Stimulated activated effector memory CD8-positive, alpha-beta T cell treated with anti-CD3 and anti-CD28 coated beads, Interleukin-12 subunit alpha, Interleukin-12 subunit beta, amount 100 ng/mL, for 72 hours (primary cell): ENCODE data around the gene RCAN3.
"Not testable (repeated sequence)": the region's sequence is repeated elsewhere in the genome, so short reads cannot be mapped to it uniquely, and the experiment has no call there.

Source experiments
- ATAC-seq: fragments of 150-1000 bp; cut with Tn5 transposase; 2 replicates; pipeline ENCODE4 v1.10.0; 2021
- DNase-seq, 2 donors: peaks; one replicate each; pipeline ENCODE4 v3.0.0; 2021 to 2022; ENCODE audit warnings: low spot score in 2 of 2
- H3K27ac Mint-ChIP-seq: one replicate; pipeline ENCODE4 v1.8.0; 2022; ENCODE audit warnings: mild to moderate bottlenecking, mixed read lengths
- H3K36me3 Mint-ChIP-seq: one replicate; pipeline ENCODE4 v1.8.0; 2022; ENCODE audit warnings: mild to moderate bottlenecking, mixed read lengths
- H3K4me1 Mint-ChIP-seq: one replicate; pipeline ENCODE4 v1.8.0; 2022; ENCODE audit warnings: mixed read lengths
- H3K4me3 Mint-ChIP-seq: one replicate; pipeline ENCODE4 v1.8.0; 2022; ENCODE audit warnings: mild to moderate bottlenecking, mixed read lengths
- H3K9me3 Mint-ChIP-seq: one replicate; pipeline ENCODE4 v1.8.0; 2022; ENCODE audit warnings: mixed read lengths

The RCAN3 gene

DNA sequence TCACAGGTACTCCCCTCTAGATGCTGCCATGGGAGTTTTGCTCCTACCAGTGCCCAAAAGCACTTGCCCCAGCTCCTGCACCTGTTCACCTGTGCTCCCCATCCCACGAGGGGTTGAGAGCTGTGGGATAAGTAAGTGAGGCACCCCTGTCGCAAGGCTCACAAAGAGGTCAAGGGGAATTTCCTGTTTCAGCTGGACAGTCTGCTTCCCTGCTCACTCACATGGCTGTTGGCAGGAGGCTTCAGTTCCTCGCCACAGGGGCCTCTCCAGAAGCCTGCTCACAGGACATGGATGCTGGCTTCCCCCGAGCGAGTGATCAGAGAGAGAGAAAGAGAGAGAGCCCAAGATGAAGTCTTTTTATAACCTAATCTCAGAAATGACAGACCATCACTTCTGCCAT, 44.6 kb downstream of the RCAN3 start:
- DNase-seq, result no peak
- Mint-ChIP-seq H3K4me3 (no peak overlapping the region), H3K4me1 (peaks cover 12% of the 10 kb centered on the region)

DNA sequence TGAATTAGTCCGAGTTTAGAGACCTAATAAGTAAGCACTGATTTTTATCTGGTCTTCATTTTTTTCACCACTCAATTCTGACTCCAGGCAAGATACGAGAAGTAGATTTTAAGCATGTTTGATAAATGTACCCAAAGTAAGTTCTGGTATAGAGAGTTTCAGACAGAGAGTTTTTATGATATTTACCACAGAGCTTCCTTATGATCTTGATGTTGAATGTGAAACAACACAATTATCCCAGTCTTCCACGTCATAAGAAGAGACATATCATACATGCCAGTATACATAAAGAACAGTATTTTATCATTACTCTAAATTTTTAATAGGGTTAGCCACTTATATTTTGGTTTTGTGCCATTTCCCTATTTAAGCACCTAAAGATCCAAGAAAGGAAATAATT, 45.4 kb downstream of the RCAN3 start:
- peaks cover 12% of the 10 kb centered on the region for H3K4me1 Mint-ChIP-seq
- no peak overlapping the region for H3K4me3 Mint-ChIP-seq
- no peak overlapping the region for H3K27ac Mint-ChIP-seq
- H3K36me3 Mint-ChIP-seq, result no peaks in the 10 kb centered on the region
- no peak for ATAC-seq
- DNase-seq, result no peak
- H3K9me3 Mint-ChIP-seq, result no peaks in the 10 kb centered on the region

More for the DNA sequence above, 44.6 kb downstream of the RCAN3 start:
- Mint-ChIP-seq H3K27ac (no peak overlapping the region), H3K36me3 (no peaks in the 10 kb centered on the region), H3K9me3 (no peaks in the 10 kb centered on the region)
- no peak for ATAC-seq

DNA sequence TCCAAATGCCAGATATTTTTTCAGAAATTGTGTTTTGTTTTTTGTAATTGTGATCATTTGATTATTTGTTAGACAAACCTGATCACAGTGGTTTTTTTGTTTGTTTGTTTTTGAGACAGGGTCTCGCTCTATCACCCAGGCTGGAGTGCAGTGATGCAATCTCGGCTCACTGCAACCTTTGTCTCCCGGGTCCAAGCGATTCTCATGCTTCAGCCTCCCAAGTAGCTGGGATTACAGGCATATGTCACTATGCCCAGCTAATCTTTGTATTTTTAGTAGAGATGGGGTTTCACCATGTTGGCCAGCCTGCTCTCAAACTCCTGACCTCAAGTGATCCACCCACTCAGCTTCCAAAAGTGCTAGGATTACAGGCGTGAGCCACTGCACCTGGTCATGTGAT, 46.6 kb downstream of the RCAN3 start:
- not testable (repeated sequence) for H3K27ac Mint-ChIP-seq, H3K36me3 Mint-ChIP-seq, DNase-seq, H3K4me3 Mint-ChIP-seq, ATAC-seq, H3K9me3 Mint-ChIP-seq
- H3K4me1 Mint-ChIP-seq, result peaks cover 10% of the 10 kb centered on the region

DNA sequence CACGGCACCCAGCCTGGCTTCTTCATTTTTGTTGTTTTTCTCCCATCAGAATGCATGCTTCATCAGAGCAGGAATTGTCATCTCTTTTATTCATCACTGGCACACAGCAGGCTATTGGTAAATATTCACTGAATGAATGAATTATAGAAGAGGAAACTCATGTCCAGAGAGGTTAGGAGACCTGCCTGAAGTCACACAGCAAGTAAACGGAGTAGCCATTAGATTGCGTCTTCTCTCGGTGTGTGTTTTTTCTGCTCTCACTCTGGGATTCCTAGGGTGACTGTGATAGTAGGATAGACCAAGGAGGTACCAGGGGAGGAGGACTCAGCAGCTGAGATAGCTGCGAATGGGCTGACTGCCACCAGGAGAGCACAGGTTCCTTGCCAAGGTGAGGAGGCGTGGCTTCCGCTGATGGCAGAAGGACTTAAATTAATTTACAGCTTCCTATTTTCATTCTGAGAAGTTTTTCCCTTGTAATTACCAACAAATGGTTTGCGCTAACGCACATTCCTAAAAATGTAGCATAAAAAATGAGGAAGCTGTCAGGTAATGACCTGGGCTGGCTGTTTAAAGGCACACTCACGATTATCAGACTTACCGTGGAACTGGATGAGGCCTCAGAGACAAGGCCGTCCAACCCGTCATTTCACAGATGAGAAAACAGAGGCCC, 48.8 kb downstream of the RCAN3 start:
- no peak overlapping the region for H3K4me3 Mint-ChIP-seq
- peaks cover 6% of the 10 kb centered on the region for H3K4me1 Mint-ChIP-seq
- ATAC-seq (no peak), DNase-seq (no peak)
- no peak overlapping the region for H3K27ac Mint-ChIP-seq
- no peaks in the 10 kb centered on the region for H3K36me3 Mint-ChIP-seq
- H3K9me3 Mint-ChIP-seq, result no peaks in the 10 kb centered on the region

DNA sequence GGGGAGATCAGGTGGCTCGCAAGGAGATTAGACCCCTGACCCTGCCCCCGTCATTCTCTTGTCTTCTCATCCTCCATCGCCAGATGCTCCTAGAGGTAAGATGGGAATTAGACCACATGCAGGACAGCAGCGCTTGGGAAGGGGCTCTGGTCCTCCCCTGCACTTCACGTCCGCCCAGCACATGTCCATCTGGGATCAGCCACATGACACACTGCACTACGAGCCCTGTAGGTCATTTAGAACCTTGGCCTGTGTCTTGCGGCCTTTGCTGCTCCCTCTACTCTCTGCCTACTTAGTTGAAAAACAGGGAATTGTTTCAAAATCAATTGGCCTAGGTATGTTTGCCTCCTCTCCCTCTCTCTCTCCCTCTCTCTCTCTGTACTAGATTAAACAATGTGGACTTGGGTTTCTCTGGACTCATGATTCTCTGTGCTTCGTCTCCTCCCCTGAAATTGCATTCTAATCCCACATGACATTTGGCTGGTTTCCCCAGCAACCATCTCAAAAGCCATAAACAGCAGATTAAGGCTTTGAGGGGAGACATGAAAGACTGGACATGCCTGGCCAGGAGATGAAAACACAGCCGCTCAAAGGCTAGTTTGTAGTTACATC, 49.4 kb downstream of the RCAN3 start:
- DNase-seq, result no peak
- peaks cover 6% of the 10 kb centered on the region for H3K4me1 Mint-ChIP-seq
- H3K36me3 Mint-ChIP-seq, result no peaks in the 10 kb centered on the region
- no peak overlapping the region for H3K27ac Mint-ChIP-seq
- no peaks in the 10 kb centered on the region for H3K9me3 Mint-ChIP-seq
- no peak overlapping the region for H3K4me3 Mint-ChIP-seq
- no peak for ATAC-seq

DNA sequence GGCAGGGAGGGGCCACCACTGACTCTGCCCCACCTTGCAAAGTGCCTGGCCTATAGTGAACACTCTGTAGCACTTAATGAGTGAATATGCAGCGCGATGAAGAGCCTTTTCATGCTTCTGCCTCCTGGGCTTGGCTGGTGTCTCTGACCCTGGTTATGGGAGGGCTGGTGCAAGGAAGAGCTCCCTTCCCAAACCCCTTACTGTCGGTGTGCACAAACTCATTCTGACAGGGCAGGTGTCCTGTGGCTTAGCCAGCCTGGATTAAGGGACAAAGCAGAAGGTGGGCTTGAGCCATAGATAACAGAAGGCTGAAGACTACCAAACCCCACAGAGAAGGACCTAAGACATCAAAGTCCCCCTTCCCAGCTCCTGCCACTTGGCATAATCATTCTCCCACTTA, 51.3 kb downstream of the RCAN3 start:
- ATAC-seq (no peak), DNase-seq (no peak)
- Mint-ChIP-seq H3K27ac (no peak overlapping the region), H3K4me3 (no peak overlapping the region), H3K4me1 (peaks cover 6% of the 10 kb centered on the region), H3K9me3 (no peaks in the 10 kb centered on the region), H3K36me3 (no peaks in the 10 kb centered on the region)

DNA sequence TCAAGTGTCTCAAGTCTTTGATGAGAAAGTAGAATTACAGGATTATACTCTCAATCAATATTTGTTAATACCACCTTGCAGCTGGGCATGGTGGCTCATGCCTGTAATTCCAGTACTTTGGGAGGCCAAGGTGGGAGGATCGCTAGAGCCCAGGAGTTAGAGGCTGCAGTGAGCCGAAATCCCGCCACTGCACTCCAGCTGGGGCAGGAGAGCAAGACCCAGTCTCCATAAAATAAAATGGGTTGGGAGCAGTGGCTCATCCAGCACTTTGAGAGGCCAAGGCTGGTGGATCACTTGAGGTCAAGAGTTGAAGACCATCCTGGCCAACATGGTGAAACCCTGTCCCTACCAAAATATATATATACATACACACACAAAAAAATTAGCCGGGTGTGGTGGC, 52.1 kb downstream of the RCAN3 start:
- DNase-seq (no peak), ATAC-seq (no peak)
- Mint-ChIP-seq H3K4me3 (no peak overlapping the region), H3K9me3 (no peaks in the 10 kb centered on the region), H3K27ac (no peak overlapping the region), H3K4me1 (peaks cover 6% of the 10 kb centered on the region), H3K36me3 (no peaks in the 10 kb centered on the region)

DNA sequence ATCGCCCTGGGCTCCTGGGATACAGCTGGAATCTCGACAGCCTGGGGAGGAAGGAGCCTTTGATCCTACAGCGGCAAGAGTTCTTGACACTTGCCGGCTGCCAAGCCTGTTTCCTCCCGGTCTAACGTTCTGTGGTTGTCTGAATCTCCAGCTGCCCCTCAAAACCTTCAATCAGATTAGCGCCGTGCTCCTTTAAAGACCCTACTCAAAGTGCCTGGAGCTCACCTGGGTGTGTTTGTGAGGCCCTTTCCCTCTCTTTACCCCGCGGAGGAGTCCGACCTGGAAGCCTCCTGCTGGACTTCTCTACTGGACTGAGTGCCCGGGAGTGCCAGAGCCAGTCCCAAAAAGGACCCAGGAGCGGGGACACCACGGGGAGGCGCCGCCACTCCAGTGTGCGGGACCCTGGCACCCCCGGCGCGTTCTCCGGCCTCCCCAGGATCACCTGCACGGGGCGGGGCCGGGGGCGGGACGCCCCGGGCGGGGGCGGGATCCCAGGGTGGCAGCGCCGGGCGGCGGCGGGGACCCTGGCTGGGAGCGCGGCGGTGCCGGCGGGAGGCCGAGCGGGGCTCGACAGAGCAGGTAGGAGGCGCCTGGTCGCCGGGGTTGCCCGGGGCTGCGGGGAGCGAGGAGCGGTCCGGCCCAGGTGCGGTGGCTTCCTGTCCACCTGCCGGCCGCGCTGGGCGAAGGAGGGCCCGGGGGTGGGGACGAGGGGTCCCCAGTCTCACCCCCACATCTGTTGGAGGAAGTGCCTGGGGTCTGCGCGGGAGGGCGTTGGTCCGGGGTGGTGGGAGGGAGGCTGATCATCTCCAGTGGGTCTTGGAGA, 53.2 kb downstream of the RCAN3 start, which contains the start of gene NCMAP:
TSS of gene NCMAP (plus strand) at position 497 of the 823 bp plus-strand sequence. CDS start 39,344 bp downstream, outside the sequence.
- Mint-ChIP-seq H3K4me1 (peaks cover 6% of the 10 kb centered on the region), H3K4me3 (peak within 1 kb of the TSS; percentile 55), H3K36me3 (no peaks in the 10 kb centered on the region), H3K27ac (no peak within 1 kb of the TSS), H3K9me3 (no peaks in the 10 kb centered on the region)
- ATAC-seq (peak; percentile 65), DNase-seq (peak in 1 of 2 donors; percentile 9)

DNA sequence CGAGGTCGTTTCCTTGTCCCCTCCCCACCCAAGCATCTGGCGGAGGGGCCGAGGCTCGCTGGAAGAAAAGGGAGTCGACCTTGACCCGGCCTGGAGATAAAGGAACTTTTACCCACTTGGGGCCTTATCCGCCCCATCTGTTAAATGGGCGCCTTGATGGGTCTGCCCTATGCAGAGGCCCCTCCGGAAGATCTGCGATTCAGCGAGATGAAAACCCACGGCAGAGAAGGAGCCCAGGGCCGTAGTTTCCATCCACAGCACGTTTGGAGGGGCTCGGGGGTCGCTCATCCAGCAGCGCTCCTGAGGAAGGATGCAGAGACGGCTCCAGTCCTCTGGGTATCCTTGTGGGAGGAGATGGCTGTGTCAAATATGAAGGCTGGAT, 53.8 kb downstream of the RCAN3 start:
- ATAC-seq, result no peak
- H3K9me3 Mint-ChIP-seq, result no peaks in the 10 kb centered on the region
- DNase-seq, result no peak
- peaks cover 6% of the 10 kb centered on the region for H3K4me1 Mint-ChIP-seq
- H3K27ac Mint-ChIP-seq, result no peak overlapping the region
- no peaks in the 10 kb centered on the region for H3K36me3 Mint-ChIP-seq
- peak overlapping the region; percentile 55 for H3K4me3 Mint-ChIP-seq

DNA sequence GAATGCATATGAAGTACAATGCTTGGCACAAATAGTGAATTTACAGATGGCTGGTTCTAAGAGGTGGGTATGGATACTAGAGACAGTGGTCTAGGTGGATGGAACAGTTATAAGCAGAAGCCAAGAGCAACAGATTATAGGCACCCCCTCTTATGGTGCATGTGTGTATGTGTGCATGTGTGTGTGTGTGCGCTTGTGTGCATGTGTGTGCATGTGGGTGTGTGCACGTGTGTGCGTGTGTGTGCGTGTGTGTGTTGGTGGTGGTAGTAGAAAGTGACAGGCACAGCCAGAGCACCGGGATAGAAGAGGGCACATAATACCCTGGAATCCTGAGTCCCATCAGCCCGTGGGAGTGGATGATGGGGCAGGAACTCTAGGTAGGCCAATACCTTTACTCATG, 54.6 kb downstream of the RCAN3 start:
- H3K9me3 Mint-ChIP-seq, result no peaks in the 10 kb centered on the region
- H3K4me1 Mint-ChIP-seq, result peaks cover 6% of the 10 kb centered on the region
- ATAC-seq (no peak), DNase-seq (no peak)
- no peak overlapping the region for H3K27ac Mint-ChIP-seq
- no peaks in the 10 kb centered on the region for H3K36me3 Mint-ChIP-seq
- H3K4me3 Mint-ChIP-seq, result no peak overlapping the region

DNA sequence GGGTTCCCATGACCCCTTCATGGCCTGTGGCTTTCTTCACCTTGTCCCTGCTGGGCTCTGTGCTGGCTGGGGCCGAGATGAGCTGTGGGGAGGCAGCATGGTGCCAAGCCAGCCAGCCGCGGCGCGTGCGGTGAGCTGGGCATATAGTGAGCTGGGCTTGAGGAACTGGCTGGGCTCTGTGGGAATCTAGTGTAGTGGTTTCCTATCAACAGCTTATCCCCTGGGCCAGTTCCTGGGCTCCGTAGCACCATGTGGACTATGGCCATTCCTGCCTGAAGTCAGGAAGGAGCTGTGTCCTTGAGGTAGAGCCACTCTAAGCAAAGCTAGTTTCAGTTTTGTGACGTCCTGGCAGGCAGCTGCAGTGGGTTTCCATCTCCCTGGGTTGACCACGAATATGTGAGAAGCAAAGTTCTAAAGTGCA, 55.1 kb downstream of the RCAN3 start:
- DNase-seq (no peak), ATAC-seq (no peak)
- peaks cover 6% of the 10 kb centered on the region for H3K4me1 Mint-ChIP-seq
- H3K27ac Mint-ChIP-seq, result no peak overlapping the region
- no peaks in the 10 kb centered on the region for H3K36me3 Mint-ChIP-seq
- H3K4me3 Mint-ChIP-seq, result no peak overlapping the region
- H3K9me3 Mint-ChIP-seq, result no peaks in the 10 kb centered on the region

DNA sequence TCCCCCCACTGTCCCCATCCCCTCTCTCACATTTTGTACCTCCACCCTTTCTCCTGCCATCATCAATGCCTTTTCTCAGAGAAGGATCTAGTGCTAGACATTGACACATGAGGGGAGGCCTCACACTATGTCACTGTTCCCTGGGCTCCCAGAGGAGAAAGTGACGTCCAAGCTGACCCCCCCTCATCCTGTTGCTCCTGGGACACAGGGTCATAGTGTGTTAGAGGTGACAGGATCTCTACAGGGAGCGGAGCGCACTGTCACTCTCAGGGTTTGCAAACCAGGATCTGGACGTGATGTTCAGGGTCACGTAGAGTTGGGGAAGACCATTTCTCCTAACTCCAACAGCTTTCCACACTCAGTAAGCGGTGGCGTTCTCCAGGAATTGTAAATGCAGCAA, 55.8 kb downstream of the RCAN3 start:
- Mint-ChIP-seq H3K36me3 (no peaks in the 10 kb centered on the region), H3K4me3 (no peak overlapping the region), H3K9me3 (no peaks in the 10 kb centered on the region), H3K4me1 (peaks cover 6% of the 10 kb centered on the region), H3K27ac (no peak overlapping the region)
- no peak for ATAC-seq
- DNase-seq, result no peak

DNA sequence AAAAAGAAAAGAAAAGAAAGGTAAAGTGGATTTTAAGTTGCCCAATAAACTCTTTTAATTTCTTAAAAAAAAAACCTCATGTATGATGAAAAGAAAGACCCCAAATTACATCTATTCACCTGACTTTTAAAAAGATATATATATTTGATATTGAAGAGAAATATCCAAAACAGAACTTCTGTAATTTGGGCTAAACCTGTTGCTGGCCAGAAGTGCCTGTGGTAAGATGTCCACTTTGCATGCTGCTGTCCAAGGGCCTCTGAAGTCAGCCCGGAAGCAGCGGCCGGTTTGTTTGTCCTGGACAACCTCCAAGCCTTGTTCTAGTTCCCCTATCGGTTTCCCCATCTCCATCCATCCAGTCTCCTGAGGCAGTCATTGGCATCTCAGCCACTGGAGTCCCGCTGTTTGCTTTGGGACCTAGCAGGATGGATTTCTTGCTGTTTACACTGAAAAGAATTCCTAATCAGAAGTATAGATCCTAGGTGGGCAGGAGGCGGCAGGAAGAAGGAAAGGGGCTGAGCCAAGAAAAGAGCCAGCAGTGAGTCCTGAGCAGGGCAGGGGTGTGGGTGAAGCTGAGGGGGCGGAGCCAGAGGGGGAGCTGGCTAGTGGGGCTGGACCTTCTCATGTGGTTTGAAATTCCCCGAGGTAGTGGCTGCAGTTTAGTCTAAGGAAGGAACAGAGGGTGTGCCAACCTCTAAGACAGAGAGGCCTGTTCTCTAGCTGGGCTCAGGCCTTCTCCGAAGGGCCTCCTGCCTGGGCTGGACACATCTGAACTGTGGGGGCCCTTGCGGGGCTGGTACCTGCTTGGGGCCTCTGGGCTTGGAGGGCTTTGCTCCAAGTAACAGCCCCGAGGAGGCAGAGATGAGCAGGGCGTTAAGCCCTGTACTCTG, 56.5 kb downstream of the RCAN3 start:
- no peak overlapping the region for H3K4me3 Mint-ChIP-seq
- no peak for DNase-seq
- H3K27ac Mint-ChIP-seq, result no peak overlapping the region
- no peak for ATAC-seq
- no peaks in the 10 kb centered on the region for H3K9me3 Mint-ChIP-seq
- peaks cover 6% of the 10 kb centered on the region for H3K4me1 Mint-ChIP-seq
- H3K36me3 Mint-ChIP-seq, result no peaks in the 10 kb centered on the region

DNA sequence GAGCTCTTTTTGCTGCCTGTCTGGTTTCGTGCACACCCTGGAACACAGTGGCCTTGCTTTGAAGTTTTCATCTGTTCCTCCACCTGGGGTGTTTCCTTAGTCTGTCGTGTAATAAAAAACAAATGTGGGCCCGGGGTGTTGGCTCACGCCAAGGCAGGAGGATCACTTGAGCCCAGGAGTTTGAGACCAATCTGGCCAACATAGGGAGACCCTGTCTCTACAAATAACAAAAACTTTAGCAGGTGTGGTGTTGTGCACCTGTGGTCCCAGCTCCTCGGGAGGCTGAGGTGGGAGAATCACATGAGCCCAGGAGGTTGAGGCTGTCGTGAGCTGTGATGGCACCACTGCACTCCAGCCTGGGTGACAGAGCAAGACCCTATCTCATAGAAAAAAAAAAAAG, 57.7 kb downstream of the RCAN3 start:
- ATAC-seq (no peak), DNase-seq (no peak)
- Mint-ChIP-seq H3K27ac (no peak overlapping the region), H3K36me3 (no peaks in the 10 kb centered on the region), H3K9me3 (no peaks in the 10 kb centered on the region), H3K4me3 (no peak overlapping the region), H3K4me1 (peaks cover 5% of the 10 kb centered on the region)

DNA sequence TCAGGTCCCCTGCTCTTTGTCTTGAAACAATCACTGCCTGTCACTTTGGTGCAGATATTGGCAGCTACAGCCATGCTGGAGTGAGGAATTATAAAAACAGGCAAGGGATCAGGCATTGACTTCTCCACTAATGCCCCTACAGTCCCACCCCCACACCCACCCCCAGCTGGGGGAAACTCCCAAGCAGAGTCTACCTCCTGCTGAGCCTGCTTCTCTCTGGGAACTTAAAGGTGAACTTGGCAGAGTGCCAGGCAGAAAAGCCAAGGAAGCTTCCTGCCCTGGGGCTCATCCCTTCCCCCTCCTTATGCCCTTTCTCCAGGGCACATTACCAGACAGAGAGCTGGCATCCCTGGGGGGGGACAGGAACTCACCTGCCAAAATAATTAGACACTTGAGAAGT, 60.0 kb downstream of the RCAN3 start:
- H3K9me3 Mint-ChIP-seq, result no peaks in the 10 kb centered on the region
- no peaks in the 10 kb centered on the region for H3K36me3 Mint-ChIP-seq
- no peak for ATAC-seq
- no peak overlapping the region for H3K4me3 Mint-ChIP-seq
- no peak for DNase-seq
- no peak overlapping the region for H3K27ac Mint-ChIP-seq
- no peaks in the 10 kb centered on the region for H3K4me1 Mint-ChIP-seq
